Measurements from ENCODE around the gene PFKL.
"Not testable (repeated sequence)": the region's sequence is repeated elsewhere in the genome, so short reads cannot be mapped to it uniquely, and the experiment has no call there.

PFKL gene

GRCh38 chr21:44354775-44355771 lies 55.2 kb downstream of the PFKL start:
- DNase-seq (ENCODE audit: extremely low read depth in 1 of 2, low read depth in 1 of 2), result no peak

- no peak for DNase-seq (ENCODE audit: extremely low read depth in 1 of 2, low read depth in 1 of 2)
Measured at GRCh38 chr21:44356160-44356559, 56.3 kb downstream of the PFKL start.

DNA sequence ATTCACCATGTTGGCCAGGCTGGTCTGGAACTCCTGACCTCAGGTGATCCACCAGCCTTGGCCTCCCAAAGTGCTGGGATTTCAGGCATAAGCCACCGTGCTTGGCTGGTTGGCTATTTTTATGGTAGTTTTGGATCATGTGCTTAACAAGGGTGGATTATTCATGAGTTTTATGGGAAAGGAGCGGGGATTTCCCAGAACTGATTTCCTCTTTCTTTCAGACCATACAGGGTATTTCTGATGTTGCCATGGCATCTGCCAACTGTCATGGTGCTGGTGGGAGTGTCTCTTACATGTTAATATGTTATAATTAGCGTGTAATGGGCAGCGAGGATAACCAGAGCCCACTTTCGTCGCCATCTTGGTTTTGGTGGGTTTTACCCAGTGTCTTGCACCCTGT lies 56.8 kb downstream of the PFKL start:
- DNase-seq (ENCODE audit: extremely low read depth in 1 of 2, low read depth in 1 of 2), result no peak

- no peak for DNase-seq (ENCODE audit: extremely low read depth in 1 of 2, low read depth in 1 of 2)
Measured at GRCh38 chr21:44357064-44357837, 57.4 kb downstream of the PFKL start.

GRCh38 chr21:44359396-44359795 lies 59.5 kb downstream of the PFKL start:
- no peak for DNase-seq (ENCODE audit: extremely low read depth in 1 of 2, low read depth in 1 of 2)

- DNase-seq (ENCODE audit: extremely low read depth in 1 of 2, low read depth in 1 of 2), result no peak
Measured at GRCh38 chr21:44360159-44360558, 60.3 kb downstream of the PFKL start.

DNA sequence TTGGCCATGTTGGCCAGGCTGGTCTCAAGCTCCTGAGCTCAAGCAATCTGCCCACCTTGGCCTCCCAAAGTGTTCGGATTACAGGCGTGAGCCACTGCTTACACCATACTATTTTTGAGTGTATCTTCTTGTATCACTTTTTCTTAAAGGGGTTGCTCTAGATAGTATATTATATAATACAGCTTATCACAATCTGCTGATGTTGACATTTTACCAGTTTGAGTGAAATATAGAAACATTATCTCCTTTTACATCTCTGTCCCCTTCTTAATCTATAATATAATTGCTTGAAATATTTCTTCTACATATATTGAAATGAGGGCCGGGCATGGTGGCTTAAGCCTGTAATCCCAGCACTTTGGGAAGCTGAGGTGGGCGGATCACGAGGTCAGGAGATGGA lies 62.0 kb downstream of the PFKL start:
- not testable (repeated sequence) for DNase-seq (ENCODE audit: extremely low read depth in 1 of 2, low read depth in 1 of 2)

- no peak for DNase-seq (ENCODE audit: extremely low read depth in 1 of 2, low read depth in 1 of 2)
Measured at GRCh38 chr21:44363278-44363677, 63.4 kb downstream of the PFKL start.

GRCh38 chr21:44364151-44365053 lies 64.5 kb downstream of the PFKL start:
- no peak for DNase-seq (ENCODE audit: extremely low read depth in 1 of 2, low read depth in 1 of 2)

DNA sequence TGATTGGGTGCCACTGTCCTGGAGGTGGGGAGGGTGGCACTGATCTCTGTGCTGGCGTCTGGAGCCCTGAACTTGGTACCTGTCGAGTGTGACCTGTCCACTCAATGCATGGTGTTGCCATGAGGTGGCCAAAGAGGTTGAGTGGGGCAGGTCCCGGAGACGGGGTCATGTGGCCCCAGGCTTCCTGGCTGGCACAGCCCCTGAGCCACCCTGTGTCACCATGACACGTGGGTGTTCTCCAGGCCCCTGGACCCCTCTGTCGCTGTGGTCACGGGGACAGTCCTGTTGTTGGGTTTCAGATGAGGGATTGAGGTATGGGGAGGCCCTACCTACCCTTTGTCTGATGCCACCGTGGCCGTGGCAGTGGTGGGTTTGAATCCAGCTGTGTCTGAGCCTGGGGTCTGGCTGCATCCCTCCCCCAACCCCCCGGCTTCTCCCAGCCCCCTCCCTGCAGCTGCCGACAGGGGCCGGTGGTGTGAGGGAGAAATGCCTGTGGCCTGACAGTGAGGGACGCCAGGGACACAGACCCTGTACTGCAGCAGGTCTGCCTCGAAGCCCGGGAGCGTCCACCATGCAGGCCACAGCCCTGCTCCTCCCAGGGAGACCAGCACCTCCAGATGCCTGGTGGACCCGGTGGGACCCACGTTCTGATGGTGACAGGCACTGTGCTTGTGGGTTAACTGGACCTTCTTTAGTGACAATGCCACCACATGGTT lies 65.6 kb downstream of the PFKL start:
- no peak for DNase-seq (ENCODE audit: extremely low read depth in 1 of 2, low read depth in 1 of 2)

DNA sequence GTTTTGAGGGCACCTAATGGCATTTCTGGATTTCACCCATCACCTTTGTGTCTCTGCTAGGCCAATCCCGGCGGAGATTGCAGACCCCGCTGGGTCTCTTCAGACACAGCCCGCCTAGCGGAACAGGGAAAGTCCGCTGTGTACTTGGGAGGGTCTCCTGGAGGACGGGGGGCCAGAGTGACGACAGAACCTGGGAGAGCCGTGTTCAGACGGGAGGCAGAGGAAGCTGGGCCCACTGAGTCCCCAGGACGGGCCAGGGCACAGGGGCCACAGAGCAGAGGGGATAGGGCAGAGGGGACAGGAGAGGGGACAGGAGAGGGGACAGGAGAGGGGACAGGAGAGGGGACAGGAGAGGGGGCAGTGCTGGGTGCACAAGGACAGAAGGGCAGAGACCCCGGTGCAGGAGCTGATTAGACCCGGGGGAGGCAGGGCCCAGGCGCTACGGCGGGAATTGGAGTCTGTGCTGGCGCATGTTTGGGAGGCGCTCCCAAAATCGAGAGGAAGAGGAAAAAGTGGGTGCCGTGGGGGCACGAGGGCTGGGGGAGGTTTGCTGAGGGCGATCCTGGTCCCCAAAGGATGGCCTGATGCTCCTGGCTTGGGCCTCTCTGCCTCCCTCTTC lies 66.2 kb downstream of the PFKL start:
- no peak for DNase-seq (ENCODE audit: extremely low read depth in 1 of 2, low read depth in 1 of 2)

GRCh38 chr21:44366586-44367211 lies 66.8 kb downstream of the PFKL start:
- DNase-seq (ENCODE audit: extremely low read depth in 1 of 2, low read depth in 1 of 2), result no peak

GRCh38 chr21:44368711-44369446 lies 69.0 kb downstream of the PFKL start:
- DNase-seq (ENCODE audit: extremely low read depth in 1 of 2, low read depth in 1 of 2), result no peak

- DNase-seq (ENCODE audit: extremely low read depth in 1 of 2, low read depth in 1 of 2), result no peak
Measured at GRCh38 chr21:44370027-44370735, 70.3 kb downstream of the PFKL start.

DNA sequence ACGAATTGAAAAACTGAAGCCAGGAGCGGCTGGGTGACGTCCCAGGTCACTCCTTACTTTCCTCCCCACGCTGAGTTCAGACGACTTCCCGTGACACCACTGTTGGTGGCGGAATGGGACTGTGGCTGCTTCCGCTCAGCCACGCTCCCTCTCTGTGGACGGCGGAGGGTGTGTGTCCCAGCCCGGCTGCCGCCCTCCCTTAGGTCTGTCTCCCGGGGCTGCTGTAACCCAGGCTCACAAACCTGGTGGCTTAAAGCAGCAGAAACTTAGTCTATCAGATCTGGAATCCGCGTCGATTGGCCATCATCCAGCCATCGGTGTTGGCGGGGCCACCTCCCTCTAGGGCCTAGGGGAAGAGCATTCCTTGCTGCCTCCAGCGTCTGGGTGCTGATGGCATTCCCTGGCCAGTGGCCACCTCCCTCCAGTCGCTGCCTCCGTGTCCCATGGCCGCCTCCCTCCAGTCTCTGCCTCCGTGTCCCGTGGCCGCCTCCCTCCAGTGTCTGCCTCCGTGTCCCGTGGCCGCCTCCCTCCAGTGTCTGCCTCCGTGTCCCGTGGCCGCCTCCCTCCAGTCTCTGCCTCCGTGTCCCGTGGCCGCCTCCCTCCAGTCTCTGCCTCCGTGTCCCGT lies 71.0 kb downstream of the PFKL start:
- no peak for DNase-seq (ENCODE audit: extremely low read depth in 1 of 2, low read depth in 1 of 2)

DNA sequence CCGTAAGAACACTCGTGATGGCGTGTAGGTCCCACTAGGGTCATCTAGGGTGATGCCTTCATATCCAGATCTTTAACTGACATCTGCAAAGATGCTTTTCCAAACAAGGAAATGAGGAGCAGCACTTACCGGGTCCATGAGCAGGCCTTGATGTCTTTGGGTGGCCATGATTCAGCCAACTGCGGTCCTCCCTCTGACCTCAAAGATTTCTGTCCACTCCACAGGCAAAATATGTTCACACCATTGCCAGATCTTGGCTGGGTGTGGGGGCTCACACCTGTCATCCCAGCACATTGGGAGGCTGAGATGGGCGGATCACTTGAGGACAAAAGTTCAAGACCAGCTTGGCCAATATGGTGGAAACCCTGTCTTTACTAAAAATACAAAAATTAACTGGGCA lies 71.7 kb downstream of the PFKL start:
- no peak for DNase-seq (ENCODE audit: extremely low read depth in 1 of 2, low read depth in 1 of 2)

- DNase-seq (ENCODE audit: extremely low read depth in 1 of 2, low read depth in 1 of 2), result no peak
Measured at GRCh38 chr21:44372616-44373015, 72.8 kb downstream of the PFKL start.
